CD4-positive, alpha-beta T cell treated with Interleukin-12 subunit alpha and Interleukin-12 subunit beta, for 1 hour (primary cell): ENCODE data around the gene CAMK4.

Source experiments
- DNase-seq: peaks from one replicate; pipeline ENCODE4 v3.0.0-alpha.2; 2020

The CAMK4 gene

DNA sequence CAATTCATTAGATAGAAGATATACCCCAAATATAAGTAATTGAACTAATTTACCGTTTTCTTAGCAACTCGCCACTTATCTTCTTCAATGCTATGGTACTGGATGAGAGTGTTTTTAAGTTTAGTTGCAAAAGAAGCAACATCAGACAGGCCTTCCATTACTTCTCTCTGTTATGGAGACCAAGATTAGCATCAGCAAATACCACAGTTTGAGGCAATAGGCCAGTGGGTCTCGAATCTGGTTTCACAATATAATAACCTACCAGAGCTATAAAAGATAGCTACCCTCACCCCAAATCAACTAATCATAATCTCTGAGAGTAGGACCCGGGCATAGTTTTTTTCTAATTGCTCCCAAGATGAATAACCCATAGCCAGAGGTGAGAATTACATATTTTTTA is 283.1 kb downstream of the CAMK4 start:
- no peak for DNase-seq

DNA sequence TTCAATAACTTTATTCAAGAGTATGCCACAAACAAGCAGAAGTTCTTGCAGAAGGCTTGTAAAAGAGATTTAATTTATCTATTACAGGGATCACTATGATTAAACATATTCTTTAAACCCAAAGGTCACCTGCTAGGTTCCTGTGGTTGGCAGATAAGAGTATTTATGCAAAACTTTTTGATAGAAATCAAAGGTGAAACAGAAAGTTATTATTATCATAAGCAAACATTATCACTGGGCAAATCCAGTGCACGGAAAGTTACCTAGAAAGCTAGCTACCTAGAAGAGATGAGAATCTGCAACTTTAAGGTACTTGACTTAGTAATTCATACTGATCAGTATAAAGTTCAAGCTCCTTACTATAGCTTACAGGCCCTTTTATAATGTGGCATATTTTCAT is 284.9 kb downstream of the CAMK4 start:
- peak; percentile 26 for DNase-seq

DNA sequence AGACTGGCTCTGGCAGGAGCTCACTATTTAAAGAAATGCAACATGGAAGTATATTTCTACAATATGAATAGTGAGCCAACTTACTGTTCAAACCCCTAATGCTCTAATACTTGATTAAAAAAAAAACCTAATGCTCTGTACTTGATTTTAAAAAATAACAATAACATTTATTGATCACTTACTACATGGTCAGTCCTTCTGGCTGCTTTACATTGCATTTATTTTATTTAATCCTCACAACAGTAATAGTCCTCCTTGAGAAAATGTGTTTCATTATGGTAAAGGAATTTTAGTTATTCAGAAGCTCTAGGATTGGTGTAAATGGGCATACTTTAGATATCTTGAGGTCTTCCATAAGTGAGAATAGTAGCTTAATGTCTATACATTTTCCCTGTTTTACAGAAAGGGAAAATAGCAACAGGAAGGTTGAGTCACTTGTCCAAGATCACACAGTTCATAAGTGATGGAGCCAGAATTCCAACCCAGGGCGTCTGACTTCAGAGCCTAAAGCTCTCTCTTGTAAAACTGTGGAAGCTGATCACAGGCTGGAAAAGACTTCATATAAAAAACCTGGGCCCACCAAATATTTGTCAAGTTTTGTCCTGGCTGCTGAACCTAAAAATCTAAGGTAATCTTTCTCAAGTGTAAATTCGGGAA is 287.1 kb downstream of the CAMK4 start:
- no peak for DNase-seq

DNA sequence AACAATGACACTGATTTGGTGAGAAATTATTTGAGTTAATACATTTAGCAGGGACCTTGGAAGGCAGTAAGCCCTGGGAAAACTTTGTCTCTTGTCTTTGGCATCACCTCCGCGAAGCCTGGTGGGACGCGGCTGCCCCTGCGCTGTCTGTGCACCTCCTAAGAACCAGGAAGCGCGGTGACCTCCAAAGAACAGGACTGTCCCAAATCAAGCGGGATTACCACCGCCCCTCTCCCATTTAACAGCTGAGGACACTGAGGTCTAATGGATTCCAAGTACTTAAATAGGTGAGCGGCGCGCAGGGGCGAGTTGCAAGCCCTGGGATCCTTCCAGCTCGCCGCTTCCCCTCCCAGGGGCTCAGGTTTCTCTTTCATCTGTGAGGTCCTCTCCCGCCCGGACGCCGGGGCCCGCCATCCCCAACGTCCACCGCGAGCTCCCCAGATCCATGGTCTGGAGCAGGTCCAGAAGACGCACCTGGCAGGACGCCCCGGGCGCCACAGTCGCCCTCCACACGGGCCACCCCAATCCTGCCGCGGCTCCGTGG is 287.7 kb downstream of the CAMK4 start:
- no peak for DNase-seq

- DNase-seq = peak; percentile 96
These were observed 288.4 kb downstream of the CAMK4 start, which contains the start of gene STARD4 for GRCh38 chr5:111512375-111513130. STARD4 (minus strand) TSS chr5:111512535; CDS start chr5:111507433, 5,102 bp downstream.

- no peak for DNase-seq
These were observed 288.9 kb downstream of the CAMK4 start for GRCh38 chr5:111513131-111513520.

- no peak for DNase-seq
These were observed 289.9 kb downstream of the CAMK4 start for GRCh38 chr5:111514087-111514486.

DNA sequence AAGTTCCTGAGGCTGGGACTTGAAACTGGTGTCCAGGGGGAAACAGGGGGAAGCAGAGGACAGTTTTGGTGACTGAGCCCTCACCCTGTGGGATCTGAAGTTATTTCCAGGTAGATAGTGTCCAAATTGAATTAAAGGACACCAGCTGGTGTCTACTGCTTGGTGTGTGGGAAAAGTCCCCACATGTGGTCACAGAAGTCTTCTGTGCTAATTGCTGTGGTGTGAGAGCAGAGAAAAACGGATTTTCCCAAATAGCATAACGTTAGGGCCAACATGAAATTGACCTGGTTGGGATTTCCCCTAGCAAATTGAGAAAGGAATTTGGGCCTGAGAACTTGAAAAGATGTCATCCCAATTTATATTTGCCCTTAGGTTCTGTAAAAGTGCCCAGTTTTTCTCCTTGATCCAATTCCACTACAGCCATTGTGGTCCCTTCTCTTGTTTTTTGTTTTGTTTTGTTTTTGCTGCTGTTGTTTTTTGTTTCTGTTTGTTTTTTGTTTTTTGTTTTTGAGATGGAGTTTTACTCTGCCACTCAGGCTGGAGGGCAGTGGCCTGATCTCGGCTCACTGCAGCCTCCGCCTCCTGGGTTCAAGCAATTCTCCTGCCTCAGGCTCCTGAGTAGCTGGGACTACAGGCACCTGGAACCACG is 293.8 kb downstream of the CAMK4 start:
- no peak for DNase-seq

GRCh38 chr5:111518777-111519176 is 294.6 kb downstream of the CAMK4 start:
- no peak for DNase-seq

DNA sequence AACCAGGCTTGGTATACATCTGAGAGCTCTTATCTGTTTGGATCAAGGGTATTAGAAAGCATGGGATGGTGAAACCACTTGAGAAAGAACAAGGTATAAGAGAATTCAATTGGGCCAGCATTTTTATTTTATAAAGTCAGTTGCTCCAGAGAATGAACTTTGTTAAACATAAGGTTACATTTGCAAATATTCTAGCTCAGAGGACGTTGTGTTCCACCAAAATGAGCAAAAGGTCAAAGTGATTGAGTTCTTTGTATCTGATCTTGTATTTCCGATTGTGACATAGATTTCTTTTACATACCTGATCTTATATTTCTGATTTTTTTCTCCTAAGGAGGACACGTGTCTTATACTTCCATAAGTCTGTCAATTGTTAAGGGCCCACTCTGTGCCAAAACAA is 296.7 kb downstream of the CAMK4 start:
- DNase-seq = no peak

- DNase-seq = no peak
These were observed 303.9 kb downstream of the CAMK4 start for GRCh38 chr5:111528056-111528455.

DNA sequence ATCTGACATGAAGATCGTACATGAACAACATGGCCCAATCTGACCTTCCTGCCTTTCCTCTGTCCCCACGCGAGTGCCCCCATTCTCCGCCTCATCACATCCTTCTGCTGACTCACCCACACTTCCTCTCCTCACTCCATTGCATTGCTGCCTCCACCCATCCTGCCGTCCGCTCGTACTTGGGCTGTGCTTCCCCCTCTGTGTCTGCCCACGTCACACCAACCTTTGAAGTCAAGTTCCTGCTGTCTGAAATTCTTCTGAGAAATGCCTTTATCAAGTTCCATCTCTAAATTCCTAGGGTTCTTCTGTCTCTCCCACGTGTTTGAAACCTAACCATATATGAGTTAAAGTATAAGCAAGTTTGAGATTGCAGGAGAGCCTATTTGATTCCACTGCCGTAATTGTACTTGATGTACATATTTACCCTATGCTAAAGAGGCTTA is 306.1 kb downstream of the CAMK4 start:
- peak; percentile 90 for DNase-seq

DNA sequence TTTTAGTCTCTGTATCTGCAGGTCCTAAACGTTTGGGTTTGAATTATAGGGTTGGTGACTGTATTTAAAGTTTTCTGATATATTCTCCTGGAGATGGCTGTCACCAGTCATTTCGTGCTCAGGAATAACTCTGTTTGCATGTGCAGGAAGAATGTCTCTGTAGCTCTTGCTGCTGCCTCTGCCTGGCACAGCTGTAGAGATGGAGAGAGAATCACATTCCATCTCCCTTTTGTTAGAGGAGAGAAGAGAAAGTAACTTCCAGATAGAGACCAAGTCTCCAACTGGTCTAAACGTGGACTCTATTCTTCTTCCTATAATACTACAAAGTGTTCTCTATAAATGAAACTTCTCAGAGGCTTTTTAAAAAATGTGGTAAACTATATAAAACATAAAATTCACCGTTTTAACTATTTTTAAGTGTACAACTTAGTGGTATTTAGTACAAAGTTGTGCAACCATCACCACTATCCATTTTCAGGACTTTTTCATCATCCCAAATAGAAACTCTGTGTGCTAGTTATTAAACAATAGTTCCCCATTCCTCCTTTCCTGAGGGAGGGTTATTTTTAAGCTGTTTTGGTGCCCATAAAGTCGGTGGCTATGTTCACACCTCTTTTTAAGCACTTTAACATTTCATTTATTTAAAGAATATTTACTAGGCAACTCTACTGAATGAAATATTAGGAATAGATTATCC is 308.9 kb downstream of the CAMK4 start:
- DNase-seq = no peak

DNA sequence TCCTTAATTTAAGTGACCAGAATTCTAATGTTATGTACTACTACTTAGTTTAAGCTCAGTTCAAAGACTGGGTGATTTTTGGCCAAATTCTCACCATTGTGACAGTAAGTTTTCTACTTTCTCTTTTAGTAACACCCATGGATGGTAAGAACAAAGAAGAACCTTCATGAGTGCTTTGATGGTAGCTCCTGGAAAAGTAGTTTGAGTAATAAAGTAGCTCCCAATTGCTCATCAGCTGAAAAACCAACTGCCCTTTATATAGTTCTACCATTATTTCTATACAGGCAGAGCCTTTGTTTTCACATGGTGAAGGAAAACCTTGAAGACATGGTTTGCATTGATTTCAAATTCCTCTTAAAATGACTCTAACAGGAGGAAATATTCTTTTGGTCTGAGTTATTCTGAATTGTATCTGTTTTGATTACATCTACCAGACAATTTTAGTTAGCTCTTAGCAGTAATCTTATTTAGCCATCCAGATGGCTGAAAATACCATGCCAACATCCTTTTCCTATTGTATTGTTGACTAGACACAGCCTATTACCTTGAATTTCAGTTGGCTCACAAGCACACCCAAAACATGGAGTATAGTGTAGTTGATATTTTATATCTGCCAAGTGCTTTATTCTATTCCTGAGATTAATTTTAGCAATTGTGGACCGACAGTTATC is 311.8 kb downstream of the CAMK4 start:
- no peak for DNase-seq

- DNase-seq = no peak
These were observed 313.2 kb downstream of the CAMK4 start for GRCh38 chr5:111537141-111538024.
